GM12873 (cell line): ENCODE results near the gene LIMS2.

Experiments
- CTCF ChIP-seq: IDR thresholded peaks from 2 replicates; pipeline ENCODE4 v1.5.1; 2012; ENCODE audit warnings: low read depth, mild to moderate bottlenecking, moderate library complexity, low read length, control low read depth; ENCODE audit not compliant: insufficient read depth; ENCODE audit errors: missing control alignments

Gene LIMS2

GRCh38 chr2:127664895-127665225 is 10.5 kb downstream of the LIMS2 start:
- no peak for TF ChIP-seq CTCF

- no peak for TF ChIP-seq CTCF
These were observed 11.1 kb downstream of the LIMS2 start for GRCh38 chr2:127664065-127664894.

- no peak for TF ChIP-seq CTCF
These were observed 11.7 kb downstream of the LIMS2 start for GRCh38 chr2:127663566-127664064.

- TF ChIP-seq CTCF = no peak
These were observed 12.3 kb downstream of the LIMS2 start for GRCh38 chr2:127662937-127663565.

- TF ChIP-seq CTCF = no peak
These were observed 13.3 kb downstream of the LIMS2 start for GRCh38 chr2:127661949-127662510.

GRCh38 chr2:127661072-127661649 is 14.2 kb downstream of the LIMS2 start:
- TF ChIP-seq CTCF = no peak

GRCh38 chr2:127660291-127660578 is 15.1 kb downstream of the LIMS2 start:
- no peak for TF ChIP-seq CTCF
